Stimulated activated CD8-positive, alpha-beta memory T cell treated with anti-CD3 and anti-CD28 coated beads, Interleukin-12 subunit alpha, Interleukin-12 subunit beta, amount 100 ng/mL, for 1 hour (primary cell): ENCODE results near the gene RPS6KB2.
"Not testable (repeated sequence)": the region's sequence is repeated elsewhere in the genome, so short reads cannot be mapped to it uniquely, and the experiment has no call there.

ENCODE experiments used
- DNase-seq: peaks from one replicate; pipeline ENCODE4 v3.0.0-alpha.2; 2020; ENCODE audit warnings: low read depth

RPS6KB2 gene

DNA sequence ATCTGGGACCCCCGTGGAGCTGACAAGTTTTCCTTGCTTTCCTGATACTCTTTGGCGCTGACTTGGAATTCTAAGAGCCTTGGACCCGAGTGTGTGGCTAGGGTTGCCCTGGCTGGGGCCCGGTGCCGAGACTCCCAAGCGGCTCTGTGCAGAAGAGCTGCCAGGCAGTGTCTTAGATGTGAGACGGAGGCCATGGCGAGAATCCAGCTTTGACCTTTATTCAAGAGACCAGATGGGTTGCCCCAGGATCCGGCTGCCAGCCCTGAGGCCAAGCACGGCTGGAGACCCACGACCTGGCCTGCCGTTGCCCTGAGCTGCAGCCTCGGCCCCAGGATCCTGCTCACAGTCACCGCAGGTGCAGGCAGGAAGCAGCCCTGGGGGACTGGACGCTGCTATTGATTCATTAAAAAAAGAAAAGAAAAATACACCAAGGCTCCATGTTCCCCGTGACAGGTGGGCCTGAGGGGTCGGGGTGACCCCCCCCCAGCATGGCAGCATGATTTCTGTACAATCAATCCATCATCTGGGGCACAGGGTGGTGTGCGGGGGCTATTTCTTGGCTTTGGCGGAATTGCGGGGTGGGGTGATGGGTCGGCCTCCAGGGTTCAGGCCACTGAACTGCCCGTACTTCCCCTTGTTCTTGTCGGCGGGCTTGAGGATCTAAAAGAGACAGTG lies 30.2 kb upstream of the RPS6KB2 start:
- no peak for DNase-seq

DNA sequence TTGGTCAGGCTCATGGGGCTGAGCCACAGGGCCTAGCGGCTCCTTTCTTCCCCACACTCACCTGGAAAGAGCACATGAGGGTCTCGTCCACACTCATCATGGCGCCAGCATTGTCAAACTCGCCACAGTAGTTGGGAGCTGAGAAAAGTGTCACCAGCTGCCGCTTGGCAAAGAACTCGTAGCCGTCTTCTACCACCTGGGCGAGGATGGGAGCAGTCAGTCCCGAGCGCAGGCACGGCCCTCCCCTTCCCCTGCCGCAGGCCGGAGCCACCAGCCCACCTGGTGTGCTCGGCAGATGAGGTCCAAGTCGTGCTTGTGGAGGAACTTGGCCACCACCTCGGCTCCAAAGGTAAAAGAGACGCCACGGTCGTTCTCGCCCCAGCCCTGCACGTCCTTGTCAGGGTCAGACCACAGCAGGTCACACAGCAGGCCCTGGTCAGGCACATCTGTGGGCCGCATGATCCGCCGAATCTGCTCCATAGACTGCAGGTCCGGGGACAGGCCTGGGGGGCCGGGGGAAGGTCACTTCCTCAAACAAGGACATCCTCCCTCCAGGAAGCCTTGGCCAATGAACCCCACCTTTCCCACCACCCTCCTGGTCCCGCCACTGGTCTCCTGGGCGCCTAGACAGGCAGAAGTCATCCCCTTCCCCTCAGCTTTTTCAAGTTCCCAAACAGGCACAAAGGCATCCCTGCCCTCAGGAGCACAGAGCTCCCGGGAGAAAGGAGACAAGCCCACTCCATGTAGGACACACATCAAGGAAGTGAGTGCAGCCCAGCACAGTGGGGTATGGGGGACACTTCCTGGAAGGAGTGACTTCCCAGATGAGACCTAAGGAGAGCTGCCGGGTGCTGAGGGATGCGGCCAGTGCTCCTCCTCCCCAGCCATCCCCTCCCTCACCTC lies 29.4 kb upstream of the RPS6KB2 start:
- no peak for DNase-seq

- no peak for DNase-seq
Observed at GRCh38 chr11:67400251-67400941, 27.9 kb upstream of the RPS6KB2 start.

GRCh38 chr11:67400942-67401494 lies 27.3 kb upstream of the RPS6KB2 start:
- DNase-seq = no peak

GRCh38 chr11:67401495-67402191 lies 26.7 kb upstream of the RPS6KB2 start, which contains the start of gene PPP1CA:
TSS of gene PPP1CA (minus strand) at chr11:67401858. CDS start at chr11:67401782, 76 bp downstream.
- peak; percentile 85 for DNase-seq

DNA sequence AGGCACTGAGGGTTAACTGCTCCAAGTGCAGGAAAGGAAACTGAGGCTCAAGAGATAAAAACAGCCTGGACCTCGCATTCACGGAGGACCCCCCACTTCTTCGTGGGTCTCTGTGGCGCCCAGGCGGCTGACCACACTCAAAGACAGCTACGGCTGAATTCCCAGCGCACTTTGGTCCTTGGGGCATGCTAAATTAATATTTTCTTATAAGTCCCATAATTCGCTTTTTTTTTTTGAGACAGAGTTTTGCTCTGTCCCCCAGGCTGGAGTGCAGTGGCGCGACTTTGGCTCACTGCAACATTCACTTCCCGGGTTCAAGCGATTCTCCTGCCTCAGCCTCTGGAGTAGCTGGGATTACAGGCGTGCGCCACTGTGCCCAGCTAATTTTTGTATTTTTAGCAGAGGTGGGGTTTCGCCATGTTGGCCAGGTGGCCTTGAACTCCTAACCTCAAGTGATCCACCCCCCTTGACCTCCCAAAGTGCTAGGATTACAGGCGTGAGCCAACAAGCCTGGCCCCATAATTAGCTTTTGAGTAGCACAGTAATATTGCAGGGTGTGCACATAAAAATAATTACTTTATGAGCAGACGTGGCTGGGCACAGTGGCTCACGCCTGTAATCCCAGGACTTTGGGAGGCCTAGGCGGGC lies 26.0 kb upstream of the RPS6KB2 start:
- DNase-seq = not testable (repeated sequence)

DNA sequence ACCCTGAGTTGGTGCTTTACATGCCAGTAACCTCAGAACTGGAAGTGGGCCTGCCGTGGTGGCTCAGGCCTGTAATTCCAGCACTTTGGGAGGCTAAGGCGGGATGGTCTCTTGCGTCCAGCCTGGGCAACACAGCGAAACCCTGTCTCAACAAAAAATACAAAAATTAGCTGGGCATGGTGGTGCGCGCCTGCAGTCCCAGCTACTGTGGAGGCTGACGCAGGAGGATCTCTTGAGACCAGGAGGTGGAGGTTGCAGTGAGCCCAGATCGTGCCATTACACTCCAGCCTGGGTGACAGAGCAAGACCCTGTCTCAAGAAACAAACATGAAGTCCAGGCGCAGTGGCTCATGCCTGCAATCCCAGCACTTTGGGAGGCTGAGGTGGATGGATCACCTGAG lies 25.2 kb upstream of the RPS6KB2 start:
- not testable (repeated sequence) for DNase-seq

DNA sequence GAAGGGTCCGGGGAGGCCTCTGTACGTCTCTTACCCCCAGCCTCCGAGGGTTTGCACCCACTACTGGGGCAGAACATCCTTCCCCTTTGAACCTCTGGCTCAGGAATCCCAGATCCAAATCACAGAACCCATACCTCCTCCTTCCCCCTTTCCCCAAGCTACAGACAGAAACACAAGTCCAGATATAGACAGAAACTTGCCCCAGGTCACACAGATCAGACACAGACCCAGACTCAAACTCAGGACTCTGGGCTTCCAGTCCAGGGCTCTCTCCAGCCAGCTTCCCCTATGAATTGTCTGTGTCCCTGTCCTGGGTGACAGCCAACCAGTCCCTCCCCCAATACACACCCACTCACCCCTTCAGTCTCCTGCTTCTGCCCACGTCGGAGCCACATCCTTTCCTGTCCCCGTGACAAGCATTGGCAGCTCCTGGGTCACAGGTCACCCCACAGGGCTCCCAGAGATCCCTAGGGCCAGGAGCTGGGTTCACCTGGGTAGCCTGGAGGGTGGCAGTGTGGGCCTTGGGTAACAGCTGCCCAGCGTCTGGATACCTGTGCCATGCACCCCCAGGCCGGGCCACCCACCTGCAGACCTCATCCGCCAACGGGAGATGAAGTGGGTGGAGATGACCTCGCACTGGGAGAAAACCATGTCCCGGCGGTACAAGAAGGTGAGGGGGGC lies 23.6 kb upstream of the RPS6KB2 start:
- DNase-seq = no peak

GRCh38 chr11:67405196-67405567 lies 23.1 kb upstream of the RPS6KB2 start:
- no peak for DNase-seq

- DNase-seq = no peak
Observed at GRCh38 chr11:67405688-67406339, 22.5 kb upstream of the RPS6KB2 start.

DNA sequence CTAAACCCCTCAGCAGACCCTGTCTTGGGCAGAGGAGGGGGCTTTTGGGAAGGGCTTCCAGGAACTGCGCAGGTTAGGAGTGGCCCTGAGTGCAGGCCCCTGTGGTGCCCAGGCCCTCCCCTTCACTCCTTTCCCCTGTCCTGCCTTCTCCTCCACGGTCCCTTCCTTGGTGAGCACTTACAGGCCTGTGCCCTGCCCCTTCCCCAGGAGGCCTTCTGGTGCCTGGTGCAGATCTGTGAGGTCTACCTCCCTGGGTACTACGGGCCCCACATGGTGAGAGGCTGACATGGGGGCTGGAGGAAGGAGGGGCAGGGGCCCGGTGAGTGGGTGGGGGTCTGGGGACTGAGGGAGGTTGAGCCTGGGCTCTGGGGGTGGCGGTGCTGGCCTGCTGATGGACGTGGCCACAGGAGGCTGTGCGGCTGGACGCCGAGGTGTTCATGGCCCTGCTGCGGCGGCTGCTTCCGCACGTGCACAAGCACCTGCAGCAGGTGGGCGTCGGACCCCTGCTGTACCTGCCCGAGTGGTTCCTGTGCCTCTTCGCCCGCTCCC lies 21.8 kb upstream of the RPS6KB2 start:
- no peak for DNase-seq

DNA sequence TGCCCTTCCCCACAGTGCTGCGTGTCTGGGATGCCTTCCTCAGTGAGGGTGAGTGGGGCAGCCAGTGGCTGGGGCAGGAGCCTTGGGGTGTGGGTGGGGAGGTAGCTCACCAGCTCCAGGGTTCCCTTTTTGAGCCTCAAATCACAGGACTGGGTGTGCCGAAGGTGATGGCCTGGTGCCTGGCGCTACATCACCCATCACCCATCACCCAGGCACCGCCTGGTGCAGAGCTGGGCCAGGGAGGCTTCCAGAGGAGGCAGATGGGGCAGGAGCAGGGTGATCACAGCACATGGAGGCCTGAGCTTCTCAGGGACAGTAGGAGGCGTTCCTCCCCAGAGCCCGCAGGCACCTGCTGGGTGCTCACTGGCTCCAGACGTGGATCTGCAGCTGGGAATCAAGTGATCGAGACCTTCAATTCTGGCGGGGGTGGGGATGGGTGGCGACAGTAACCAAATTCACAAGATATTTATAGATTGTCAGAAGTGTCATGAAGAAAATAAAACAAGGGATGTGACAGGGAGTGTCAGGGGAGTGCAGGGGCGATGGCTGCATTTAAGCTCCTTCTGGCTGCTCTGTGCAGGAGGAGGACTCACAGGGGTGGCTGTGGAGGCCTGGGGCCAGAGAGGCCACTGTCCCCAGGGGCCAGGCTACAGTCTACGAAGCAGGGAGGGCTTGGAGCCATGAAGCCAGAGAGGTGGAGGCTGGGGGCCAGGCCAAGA lies 21.2 kb upstream of the RPS6KB2 start:
- no peak for DNase-seq

DNA sequence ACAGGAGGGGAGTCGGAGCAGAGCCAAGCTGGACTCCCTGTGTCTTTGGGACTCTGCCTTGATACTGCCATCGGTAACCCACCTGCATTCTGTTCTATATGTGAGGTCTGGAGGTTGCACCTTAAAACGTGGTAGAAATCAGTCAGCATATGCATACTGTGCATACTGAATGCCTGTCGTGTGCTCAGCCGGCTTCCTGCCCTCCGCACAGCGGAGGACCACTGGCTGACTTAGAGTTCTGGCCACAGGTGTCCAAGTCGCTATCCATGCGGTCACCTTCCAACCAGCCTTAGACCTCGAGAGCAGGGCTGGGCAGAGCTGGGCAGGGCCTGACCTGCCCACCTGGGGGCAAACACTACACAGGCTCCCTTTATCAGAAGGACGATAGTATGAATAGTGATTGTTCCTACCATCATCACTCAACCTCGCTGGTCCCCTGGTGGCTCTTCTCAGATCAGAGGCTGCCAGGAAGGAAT lies 20.6 kb upstream of the RPS6KB2 start:
- no peak for DNase-seq

DNA sequence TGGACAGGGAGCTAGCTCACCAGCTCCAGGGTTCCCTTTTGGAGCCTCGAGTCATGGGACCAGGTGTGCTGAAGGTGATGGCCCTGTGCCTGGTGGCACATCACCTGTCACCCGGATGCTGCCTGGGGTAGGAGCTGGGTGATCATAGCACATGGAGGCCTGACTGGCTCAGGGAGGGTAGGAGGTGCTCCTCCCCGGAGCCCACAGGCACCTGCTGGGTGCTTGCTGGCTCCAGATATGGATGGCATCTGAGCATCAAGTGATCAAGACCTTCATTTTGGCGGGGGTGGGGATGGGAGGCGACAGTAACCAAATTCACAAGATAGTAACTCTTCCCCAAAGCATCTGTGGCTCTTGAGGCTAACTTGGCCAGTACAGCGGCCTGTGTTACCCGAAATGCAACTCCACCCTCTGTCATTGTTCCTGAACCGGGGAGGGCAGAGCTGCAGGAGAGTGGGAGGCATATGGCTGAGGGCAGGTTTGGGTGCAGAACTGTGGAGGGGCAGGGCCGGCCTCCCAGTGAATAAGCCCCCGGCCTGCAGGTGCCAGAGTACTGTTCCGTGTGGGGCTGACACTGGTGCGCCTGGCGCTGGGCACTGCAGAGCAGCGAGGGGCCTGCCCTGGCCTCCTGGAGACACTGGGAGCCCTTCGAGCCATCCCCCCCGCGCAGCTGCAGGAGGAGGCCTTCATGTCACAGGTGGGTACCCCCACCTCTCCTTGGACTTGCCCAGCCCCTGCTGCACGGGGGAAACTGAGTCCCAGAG lies 19.7 kb upstream of the RPS6KB2 start:
- no peak for DNase-seq

DNA sequence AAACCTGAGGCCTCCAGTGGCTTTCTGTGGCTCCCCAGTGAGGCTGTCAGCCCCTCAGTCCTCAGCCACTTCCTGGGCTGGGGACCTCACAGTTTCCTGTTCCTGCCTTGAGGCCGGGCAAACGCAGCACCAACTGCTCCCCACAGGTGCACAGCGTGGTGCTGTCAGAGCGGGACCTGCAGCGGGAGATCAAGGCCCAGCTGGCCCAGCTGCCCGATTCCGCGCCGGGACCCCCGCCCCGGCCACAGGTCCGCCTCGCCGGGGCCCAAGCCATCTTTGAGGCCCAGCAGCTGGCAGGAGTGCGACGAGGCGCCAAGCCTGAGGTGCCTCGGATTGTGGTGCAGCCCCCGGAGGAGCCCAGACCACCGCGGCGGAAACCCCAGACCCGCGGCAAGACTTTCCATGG lies 19.0 kb upstream of the RPS6KB2 start:
- DNase-seq = peak; percentile 56

- DNase-seq = no peak
Observed at GRCh38 chr11:67409781-67410368, 18.4 kb upstream of the RPS6KB2 start.

DNA sequence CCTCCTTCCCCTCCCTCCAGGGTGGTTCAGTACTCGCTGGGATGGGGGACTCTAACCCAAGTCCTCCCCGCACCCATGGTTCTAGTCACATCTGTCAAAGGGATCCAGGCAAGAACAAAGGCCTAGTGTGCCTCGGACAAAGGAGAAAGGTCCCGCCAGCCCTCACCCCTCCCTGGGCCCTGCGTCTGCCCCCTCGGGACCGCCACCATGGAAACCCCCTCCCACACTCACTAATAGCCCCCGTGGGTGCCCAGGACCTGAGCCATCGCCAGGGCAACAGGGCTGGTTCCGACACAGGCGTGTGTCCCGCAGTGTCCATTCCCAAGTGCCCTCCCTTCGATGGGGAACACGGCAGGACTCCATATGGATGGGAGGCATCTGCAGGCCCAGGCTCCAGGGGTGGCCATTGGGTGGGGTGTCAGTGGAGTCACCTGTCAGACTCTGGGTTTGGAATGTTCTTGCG lies 17.9 kb upstream of the RPS6KB2 start:
- no peak for DNase-seq
